Measurements from ENCODE around the gene CD300LG.
"Not testable (repeated sequence)": the region's sequence is repeated elsewhere in the genome, so short reads cannot be mapped to it uniquely, and the experiment has no call there.

The CD300LG gene

GRCh38 chr17:43846963-43847371, at the start of gene CD300LG:
TSS of gene CD300LG (plus strand) at chr17:43847176. CDS start at chr17:43847217, 41 bp downstream.
- no peak for DNase-seq (ENCODE audit: low spot score)

DNA sequence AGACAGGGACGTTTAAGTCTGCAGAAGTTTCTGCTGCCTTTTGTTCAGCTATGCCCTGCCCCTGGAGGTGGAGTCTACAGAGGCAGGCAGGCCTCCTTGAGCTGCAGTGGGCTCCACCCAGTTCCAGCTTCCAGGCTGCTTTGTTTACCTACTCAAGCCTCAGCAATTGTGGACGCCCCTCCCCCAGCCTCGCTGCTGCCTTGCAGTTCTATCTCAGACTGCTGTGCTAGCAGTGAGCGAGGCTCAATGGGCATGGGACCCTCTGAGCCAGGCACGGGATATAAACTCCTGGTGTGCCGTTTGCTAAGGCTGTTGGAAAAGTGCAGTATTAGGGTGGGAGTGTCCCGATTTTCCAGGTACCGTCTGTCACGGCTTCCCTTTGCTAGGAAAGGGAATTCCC, 49.0 kb upstream of the CD300LG start:
- DNase-seq (ENCODE audit: low spot score) = not testable (repeated sequence)

GRCh38 chr17:43799047-43799446, 47.9 kb upstream of the CD300LG start:
- DNase-seq (ENCODE audit: low spot score) = no peak

DNA sequence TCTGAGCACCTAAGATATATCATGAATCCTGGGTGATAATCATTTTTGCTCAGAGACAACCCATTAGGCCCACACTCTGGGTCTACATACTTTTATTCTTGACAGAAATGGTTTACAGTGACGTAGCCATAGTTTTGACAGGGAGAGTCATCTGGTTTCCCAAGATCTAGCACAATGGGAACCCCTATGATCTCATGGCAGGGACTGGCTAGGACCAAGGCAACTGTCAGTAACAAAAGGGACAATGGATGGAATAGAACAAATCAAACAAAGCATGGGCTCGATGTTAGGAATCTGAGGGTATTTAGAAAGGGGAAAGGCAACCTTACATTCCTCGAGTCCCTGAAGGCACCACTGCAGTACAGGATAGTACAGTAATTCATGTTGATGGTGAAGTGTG, 46.2 kb upstream of the CD300LG start:
- DNase-seq (ENCODE audit: low spot score) = no peak

GRCh38 chr17:43801844-43802243, 45.1 kb upstream of the CD300LG start:
- no peak for DNase-seq (ENCODE audit: low spot score)

DNA sequence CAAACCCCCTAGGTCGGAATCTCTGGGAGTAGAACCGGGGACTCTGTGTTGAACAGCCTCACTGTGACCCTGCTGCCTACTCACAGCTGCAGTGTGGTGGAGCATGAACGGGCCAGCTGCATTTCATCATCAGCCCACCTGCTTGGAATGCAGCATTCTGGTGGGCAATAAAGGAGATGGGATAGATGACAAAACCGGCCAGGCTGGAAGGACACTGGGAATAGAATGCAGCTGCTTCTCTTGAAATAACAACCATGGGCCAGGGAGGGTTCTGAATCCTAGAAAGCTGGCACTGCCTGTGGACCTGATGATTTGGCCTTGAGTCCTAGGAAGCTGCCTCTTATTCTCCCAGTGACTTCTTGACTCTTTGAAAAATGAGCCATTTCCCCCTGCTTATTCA, 43.2 kb upstream of the CD300LG start:
- no peak for DNase-seq (ENCODE audit: low spot score)

DNA sequence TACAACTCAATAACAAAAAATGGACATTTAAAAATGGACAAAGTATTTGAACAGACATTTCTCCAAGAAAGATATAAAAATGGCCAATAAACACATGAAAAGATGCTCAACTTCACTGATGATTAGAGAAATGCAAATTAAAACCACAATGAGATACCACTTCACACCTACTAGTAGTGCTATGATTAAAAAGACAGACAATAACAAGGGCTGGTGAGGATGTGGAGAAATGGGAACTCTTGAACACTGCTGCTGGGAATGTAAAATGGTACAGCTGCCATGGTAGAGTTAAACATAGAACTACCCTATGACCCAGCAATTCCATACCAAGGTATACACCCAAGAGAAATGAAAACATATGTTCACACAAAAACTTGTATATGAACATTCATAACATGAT, 41.9 kb upstream of the CD300LG start:
- no peak for DNase-seq (ENCODE audit: low spot score)

GRCh38 chr17:43808076-43808475, 38.9 kb upstream of the CD300LG start:
- DNase-seq (ENCODE audit: low spot score) = no peak

DNA sequence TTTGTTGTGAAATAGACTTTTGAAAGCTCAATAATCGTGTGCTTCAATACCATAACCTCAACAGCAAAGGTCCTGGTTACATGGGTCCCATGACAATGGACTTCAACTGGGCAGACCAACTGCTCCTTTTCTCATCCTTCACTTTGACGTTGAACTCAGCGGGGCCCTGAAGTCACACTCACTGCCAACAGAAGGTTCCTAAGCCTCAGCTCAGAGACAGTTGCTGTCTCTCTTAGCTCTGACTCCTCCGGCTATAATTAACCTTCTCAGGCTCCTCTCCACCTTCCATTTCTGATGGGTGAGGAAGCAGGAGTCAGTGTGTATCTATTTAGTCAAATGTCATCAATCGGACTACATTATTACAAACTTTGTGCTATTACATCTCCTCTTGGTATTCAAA, 37.9 kb upstream of the CD300LG start:
- DNase-seq (ENCODE audit: low spot score) = no peak

DNA sequence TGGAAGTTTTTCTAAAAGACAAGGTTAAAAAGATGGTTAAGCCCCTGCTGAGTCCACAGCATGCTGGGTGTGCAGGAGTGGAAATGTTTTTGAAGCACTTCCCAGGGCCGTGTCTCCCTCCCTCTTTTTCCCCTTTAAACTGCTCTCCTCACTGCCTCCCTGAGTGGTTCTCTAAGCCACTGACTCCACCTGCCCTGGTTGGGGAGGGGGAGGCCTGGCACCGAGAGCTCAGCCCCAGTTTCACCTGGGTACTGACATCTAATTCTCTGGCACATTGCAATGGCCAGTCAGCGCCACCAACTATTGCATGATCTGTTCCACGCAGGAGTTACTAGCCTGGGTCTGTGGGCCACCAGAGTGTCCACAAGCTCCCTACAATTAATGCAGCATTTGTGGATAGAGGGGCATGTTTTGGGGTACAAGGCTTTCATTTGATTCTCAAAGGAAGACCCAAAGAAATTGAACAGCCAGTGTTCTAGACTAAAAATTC, 36.7 kb upstream of the CD300LG start:
- no peak for DNase-seq (ENCODE audit: low spot score)

DNA sequence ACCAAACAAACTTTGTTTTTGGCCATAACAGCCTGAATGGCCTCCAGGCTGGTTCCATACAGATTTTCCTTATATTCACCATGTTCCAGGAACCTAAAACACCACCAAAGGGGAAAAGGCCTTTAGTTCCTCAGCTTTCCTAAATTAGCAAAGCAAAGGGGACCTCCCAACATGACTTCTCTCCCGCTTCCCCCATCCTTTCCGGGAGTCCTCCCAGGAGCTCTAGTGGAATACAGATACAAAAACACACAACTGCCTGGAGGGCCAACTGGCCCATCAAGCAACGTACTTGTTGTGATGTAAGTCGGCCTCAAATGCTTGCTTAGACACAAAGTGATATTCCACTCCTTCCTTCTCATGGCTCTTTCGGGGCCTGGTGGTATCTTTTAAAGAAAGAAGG, 36.2 kb upstream of the CD300LG start:
- no peak for DNase-seq (ENCODE audit: low spot score)

DNA sequence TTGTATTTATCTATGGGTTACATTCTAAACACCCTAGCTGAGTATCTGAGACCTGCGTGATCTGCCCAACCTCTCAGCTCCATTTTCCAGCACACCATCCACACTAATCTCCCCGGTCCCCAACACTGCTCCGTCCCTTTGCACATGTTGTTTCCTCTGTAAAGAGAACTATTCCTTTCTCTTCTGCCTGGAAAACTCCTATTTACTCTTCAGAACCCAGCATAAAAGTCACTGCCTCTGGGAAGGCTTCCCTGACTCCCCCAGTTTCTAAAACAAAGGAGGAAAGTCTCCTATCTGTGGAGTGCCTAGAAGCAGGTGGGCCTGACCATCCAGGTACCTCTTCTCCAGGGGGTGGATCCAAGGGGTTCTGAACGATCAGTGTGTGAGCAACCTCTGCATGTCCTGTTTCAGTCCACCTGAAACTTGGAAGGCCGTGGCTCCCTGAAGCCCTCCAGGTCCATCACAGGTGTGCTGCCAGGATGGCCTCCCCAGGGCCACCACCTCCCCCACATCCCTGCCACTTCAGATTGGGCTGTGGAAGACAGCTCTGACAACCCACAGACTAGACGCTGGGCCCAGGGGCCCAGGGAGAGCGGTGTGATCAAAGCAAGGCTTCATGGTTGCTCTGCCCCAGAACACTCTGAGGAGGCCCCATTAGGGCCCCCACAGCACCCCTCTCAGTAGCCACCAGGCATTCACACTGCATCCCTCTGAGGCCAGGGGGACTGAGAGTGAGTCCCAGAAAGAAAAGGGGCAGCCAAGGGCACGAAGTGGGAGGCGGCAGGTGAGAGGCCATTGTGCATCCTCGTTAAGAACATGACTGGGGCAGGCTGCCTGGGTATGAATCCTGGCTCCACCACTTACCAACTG, 34.3 kb upstream of the CD300LG start:
- no peak for DNase-seq (ENCODE audit: low spot score)

GRCh38 chr17:43813386-43813785, 33.6 kb upstream of the CD300LG start:
- DNase-seq (ENCODE audit: low spot score) = no peak

- no peak for DNase-seq (ENCODE audit: low spot score)
Measured at GRCh38 chr17:43814026-43814425, 33.0 kb upstream of the CD300LG start.

- DNase-seq (ENCODE audit: low spot score) = peak; percentile 20
Measured at GRCh38 chr17:43814714-43815113, 32.3 kb upstream of the CD300LG start.

GRCh38 chr17:43816336-43817320, 30.3 kb upstream of the CD300LG start:
- no peak for DNase-seq (ENCODE audit: low spot score)

GRCh38 chr17:43817826-43818225, 29.1 kb upstream of the CD300LG start:
- DNase-seq (ENCODE audit: low spot score) = no peak

GRCh38 chr17:43818966-43819365, 28.0 kb upstream of the CD300LG start:
- DNase-seq (ENCODE audit: low spot score) = no peak

DNA sequence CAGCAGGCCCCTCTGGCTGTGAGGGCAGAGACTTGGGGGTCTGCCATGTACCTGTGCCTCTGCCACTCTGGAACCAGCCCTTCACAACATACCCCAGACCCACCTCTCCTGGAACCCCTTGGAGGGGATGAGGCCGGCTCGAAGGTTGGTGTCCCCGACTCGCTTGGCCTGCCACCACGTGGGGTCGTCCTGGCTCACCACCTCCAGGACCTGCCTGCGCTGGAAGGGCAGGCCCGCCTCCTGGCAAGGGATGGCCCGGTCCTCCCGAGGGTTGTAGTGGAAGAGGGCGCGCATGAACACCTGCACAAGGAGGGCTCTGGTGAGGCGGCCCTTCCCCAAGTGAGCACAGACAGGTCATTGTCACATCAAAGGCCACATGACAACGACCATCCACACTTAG, 26.2 kb upstream of the CD300LG start:
- no peak for DNase-seq (ENCODE audit: low spot score)

GRCh38 chr17:43822570-43823190, 24.3 kb upstream of the CD300LG start:
- DNase-seq (ENCODE audit: low spot score) = no peak

GRCh38 chr17:43823350-43824084, 23.5 kb upstream of the CD300LG start:
- DNase-seq (ENCODE audit: low spot score) = no peak

Data from SW480 (cell line).